ENCODE results near the gene GMEB2.
"Not testable (repeated sequence)": the region's sequence is repeated elsewhere in the genome, so short reads cannot be mapped to it uniquely, and the experiment has no call there.

DNA sequence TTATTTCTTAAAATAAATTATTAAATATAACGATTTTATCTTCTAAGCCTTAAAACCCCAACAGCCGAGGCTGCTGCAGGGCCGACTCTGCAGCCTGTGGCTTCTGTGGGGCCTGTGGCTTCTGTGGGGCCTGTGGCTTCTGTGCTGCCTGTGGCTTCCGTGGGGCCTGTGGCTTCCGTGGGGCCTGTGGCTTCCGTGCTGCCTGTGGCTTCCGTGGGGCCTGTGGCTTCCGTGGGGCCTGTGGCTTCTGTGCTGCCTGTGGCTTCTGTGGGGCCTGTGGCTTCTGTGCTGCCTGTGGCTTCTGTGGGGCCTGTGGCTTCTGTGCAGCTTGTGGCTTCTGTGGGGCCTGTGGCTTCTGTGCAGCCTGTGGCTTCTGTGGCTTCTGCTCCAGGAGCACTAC, 25.2 kb downstream of the GMEB2 start:
- TF ChIP-seq, protein P1, sequence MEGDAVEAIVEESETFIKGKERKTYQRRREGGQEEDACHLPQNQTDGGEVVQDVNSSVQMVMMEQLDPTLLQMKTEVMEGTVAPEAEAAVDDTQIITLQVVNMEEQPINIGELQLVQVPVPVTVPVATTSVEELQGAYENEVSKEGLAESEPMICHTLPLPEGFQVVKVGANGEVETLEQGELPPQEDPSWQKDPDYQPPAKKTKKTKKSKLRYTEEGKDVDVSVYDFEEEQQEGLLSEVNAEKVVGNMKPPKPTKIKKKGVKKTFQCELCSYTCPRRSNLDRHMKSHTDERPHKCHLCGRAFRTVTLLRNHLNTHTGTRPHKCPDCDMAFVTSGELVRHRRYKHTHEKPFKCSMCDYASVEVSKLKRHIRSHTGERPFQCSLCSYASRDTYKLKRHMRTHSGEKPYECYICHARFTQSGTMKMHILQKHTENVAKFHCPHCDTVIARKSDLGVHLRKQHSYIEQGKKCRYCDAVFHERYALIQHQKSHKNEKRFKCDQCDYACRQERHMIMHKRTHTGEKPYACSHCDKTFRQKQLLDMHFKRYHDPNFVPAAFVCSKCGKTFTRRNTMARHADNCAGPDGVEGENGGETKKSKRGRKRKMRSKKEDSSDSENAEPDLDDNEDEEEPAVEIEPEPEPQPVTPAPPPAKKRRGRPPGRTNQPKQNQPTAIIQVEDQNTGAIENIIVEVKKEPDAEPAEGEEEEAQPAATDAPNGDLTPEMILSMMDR (IDR thresholded peaks at IDR 0.05): not testable (repeated sequence)
- TF ChIP-seq EZH2 (IDR thresholded peaks at IDR 0.05): not testable (repeated sequence)
